Measurements from ENCODE around the gene RNF181. TPM values are rescaled to one million over a fixed set of nuclear protein-coding genes. Genes with fewer than 3 reads are reported as not detected.
A peak's percentile ranks its signal among the peaks of the same experiment; 100 is the strongest.

The RNF181 gene, protein sequence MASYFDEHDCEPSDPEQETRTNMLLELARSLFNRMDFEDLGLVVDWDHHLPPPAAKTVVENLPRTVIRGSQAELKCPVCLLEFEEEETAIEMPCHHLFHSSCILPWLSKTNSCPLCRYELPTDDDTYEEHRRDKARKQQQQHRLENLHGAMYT
- total RNA-seq (152 and 241 TPM in 2 replicates), polyA plus RNA-seq (276 and 328 TPM in 2 replicates)

DNA sequence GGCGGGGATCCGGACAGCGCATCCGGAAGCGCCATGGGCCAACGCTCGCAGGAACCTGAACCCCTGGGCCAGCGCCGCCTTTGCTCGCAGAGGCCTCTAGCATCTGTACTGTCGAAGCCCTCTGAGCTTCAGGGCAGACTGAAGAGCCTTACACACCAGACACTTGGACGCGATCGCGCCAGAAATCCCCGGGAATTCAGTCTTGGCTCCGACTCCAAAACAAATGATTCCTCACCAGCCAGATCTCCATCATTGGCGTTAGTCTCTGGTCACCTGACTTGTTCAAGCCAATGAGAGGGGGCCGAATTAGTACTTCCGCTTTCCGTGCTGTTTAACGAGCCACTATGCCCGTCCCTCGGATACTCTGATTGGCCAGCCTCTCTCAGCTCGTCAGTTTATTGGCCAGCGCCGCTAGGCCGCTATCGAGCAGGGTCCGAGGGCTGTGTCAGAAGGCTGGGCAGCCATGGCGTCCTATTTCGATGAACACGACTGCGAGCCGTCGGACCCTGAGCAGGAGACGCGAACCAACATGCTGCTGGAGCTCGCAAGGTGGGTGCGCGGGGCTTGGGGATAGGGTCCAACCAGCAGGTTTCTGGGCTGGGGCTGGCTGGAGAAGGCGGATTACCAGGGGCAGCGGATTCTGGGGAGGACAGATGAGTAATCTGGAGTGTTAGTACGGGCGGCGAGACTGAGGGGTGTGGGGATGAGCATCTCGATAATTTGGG is at the start of gene RNF181:
RNF181 (plus strand) TSS at position 445 of the 725 bp plus-strand sequence; CDS start at position 464, 19 bp downstream.
- TF ChIP-seq, protein P1, sequence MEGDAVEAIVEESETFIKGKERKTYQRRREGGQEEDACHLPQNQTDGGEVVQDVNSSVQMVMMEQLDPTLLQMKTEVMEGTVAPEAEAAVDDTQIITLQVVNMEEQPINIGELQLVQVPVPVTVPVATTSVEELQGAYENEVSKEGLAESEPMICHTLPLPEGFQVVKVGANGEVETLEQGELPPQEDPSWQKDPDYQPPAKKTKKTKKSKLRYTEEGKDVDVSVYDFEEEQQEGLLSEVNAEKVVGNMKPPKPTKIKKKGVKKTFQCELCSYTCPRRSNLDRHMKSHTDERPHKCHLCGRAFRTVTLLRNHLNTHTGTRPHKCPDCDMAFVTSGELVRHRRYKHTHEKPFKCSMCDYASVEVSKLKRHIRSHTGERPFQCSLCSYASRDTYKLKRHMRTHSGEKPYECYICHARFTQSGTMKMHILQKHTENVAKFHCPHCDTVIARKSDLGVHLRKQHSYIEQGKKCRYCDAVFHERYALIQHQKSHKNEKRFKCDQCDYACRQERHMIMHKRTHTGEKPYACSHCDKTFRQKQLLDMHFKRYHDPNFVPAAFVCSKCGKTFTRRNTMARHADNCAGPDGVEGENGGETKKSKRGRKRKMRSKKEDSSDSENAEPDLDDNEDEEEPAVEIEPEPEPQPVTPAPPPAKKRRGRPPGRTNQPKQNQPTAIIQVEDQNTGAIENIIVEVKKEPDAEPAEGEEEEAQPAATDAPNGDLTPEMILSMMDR (IDR thresholded peaks at IDR 0.05; ENCODE audit: low read depth, low read length), result no peak
- Histone ChIP-seq H3K27ac (peak within 1 kb of the TSS; percentile 85), H3K4me3 (peak within 1 kb of the TSS; percentile 74), H3K27me3 (no peaks in the 10 kb centered on the region), H3K9me3 (ENCODE audit: low read depth) (no peaks in the 10 kb centered on the region), H3K4me1 (ENCODE audit: low read depth) (peaks cover 16% of the 10 kb centered on the region), H3K36me3 (no peaks in the 10 kb centered on the region)
- peak; percentile 99 for DNase-seq (ENCODE audit: low read depth in 1 of 2, low spot score in 1 of 2)

DNA sequence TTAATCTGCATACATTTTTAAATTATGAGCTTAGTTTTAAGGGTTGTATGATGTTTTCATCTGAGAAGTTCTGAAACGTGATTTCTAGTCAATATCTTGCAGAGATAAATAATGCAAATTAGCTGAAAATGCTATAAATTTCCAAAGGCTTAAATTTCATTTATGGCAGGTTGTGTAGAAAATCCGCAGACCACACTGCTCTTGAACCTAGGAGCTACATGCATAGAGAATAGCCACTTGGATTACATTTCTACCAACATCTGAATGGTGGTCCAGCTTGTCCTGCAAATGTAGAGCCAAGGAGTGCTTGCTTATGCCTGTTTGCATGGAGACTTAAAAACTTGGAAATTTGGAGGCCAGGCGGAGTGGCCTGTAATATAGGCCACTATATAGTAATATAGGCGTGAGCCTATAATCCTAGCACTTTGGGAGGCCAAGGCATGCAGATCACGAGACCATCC is 49.7 kb upstream of the RNF181 start:
- Histone ChIP-seq H3K9me3 (ENCODE audit: low read depth) (no peaks in the 10 kb centered on the region), H3K4me3 (no peak overlapping the region), H3K27me3 (no peaks in the 10 kb centered on the region), H3K4me1 (ENCODE audit: low read depth) (peaks cover 3% of the 10 kb centered on the region), H3K36me3 (peaks cover 54% of the 10 kb centered on the region), H3K27ac (peak overlapping the region; percentile 57)
- DNase-seq (ENCODE audit: low read depth in 1 of 2, low spot score in 1 of 2), result no peak
- TF ChIP-seq, protein P1 (IDR thresholded peaks at IDR 0.05; ENCODE audit: low read depth, low read length), result no peak

DNA sequence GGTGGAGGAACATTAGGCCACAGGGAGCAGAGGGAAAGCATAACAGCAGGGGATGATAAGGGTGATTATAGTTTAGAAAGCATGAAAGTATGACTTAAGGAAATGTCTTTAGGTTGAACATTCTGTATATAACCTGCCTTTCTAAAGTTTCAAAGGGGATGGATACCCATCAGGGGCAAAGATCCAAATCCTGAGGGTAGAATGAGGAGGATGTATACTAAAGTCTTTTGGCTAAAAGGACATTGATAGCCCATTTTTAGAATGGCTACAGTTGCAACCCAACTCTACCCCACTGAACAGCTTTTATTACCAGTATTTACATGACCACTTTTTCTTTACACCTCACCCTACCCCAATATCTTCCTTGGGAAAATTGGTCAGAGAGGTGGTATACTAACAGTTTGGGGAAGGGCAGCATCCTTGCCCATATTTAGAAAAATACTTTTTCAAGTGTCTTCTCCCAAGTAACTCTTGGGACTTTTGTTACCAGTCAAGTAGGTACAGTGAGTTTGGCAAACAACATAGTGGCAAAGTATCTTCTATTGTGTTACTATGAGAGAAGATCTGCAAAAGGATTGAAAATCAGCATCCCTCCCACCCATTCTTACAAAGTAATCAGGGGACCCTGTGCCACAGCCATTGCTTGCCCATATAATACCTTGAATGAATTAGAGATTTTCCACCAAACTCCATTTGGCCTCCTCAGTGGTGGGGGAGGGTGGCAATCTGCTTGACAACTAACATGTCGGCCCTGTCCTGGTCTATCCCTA is 48.3 kb upstream of the RNF181 start:
- peaks cover 48% of the 10 kb centered on the region for H3K36me3 ChIP-seq

DNA sequence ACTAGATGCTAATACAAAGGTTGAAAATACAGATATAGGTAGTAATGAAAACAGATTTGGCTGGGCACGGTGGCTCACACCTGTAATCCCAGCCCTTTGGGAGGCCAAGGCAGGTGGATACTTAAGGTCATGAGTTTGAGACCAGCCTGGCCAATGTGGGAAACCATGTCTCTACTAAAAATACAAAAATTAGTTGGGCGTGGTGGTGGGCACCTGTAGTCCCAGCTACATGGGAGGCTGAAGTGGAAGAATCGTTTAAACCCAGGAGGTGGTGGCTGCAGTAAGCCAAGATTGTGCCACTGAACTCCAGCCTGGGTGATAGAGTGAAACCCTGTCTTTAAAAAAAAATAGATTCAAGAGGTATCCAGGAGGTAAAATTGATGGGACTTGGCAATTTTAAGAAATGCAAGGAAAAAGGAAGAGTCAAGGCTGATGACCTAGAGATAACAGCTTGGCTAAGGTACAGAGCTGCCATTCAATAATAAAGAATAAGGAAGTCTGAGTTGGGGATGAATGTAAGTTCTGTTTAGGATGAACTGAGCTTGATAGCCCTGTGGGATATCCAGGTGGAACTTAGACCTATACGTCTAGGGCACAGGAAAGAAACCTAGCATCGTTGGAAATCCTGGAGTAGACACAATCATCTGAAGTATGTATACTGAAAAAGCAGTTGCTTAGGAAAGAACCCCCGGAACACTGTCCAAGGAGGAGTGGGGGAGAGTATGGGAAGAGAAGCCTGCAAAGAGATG is 47.5 kb upstream of the RNF181 start:
- Histone ChIP-seq H3K27me3 (no peaks in the 10 kb centered on the region), H3K9me3 (ENCODE audit: low read depth) (no peaks in the 10 kb centered on the region), H3K4me1 (ENCODE audit: low read depth) (no peaks in the 10 kb centered on the region), H3K27ac (peak overlapping the region; percentile 40), H3K4me3 (no peak overlapping the region), H3K36me3 (peaks cover 47% of the 10 kb centered on the region)
- TF ChIP-seq, protein P1 (IDR thresholded peaks at IDR 0.05; ENCODE audit: low read depth, low read length), result no peak
- DNase-seq (ENCODE audit: low read depth in 1 of 2, low spot score in 1 of 2), result peak in 1 of 2 donors; percentile 42

More for the DNA sequence above, 48.3 kb upstream of the RNF181 start:
- TF ChIP-seq, protein P1 (IDR thresholded peaks at IDR 0.05; ENCODE audit: low read depth, low read length), result no peak
- H3K9me3 ChIP-seq (ENCODE audit: low read depth), result no peaks in the 10 kb centered on the region
- no peaks in the 10 kb centered on the region for H3K4me1 ChIP-seq (ENCODE audit: low read depth)
- H3K27ac ChIP-seq, result peak overlapping the region; percentile 57
- no peak for DNase-seq (ENCODE audit: low read depth in 1 of 2, low spot score in 1 of 2)
- no peak overlapping the region for H3K4me3 ChIP-seq
- no peaks in the 10 kb centered on the region for H3K27me3 ChIP-seq

DNA sequence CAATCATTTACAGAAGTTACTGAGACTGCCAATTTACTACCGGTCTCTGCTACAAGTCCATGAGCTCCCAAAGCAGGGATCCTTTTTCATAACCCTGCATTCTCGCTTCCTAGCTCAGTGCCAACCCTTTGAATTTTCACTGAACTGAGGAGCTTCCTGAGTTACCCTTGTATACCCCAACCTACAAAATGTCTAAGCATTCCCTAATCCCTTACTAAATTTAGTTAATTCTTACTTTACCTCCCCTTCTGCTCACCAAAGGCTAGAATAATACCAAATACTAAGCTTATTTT is 47.0 kb upstream of the RNF181 start:
- H3K27me3 ChIP-seq, result no peaks in the 10 kb centered on the region
- H3K9me3 ChIP-seq (ENCODE audit: low read depth), result no peaks in the 10 kb centered on the region
- no peaks in the 10 kb centered on the region for H3K4me1 ChIP-seq (ENCODE audit: low read depth)
- H3K27ac ChIP-seq, result peak overlapping the region; percentile 40
- TF ChIP-seq, protein P1 (IDR thresholded peaks at IDR 0.05; ENCODE audit: low read depth, low read length), result no peak
- DNase-seq (ENCODE audit: low read depth in 1 of 2, low spot score in 1 of 2), result no peak
- no peak overlapping the region for H3K4me3 ChIP-seq
- H3K36me3 ChIP-seq, result peaks cover 41% of the 10 kb centered on the region
